HL-60 (cell line): Measurements from ENCODE around the gene AFAP1L2.

Source experiments
- DNase-seq, 2 experiments: peaks; one replicate each; pipeline ENCODE4 v3.0.0-alpha.2; 2010 to 2020; ENCODE audit warnings: low read depth in 1 of 2, low spot score in 1 of 2
- H3K27ac ChIP-seq: fragments of 250-450 bp; sonication (Bioruptor Pico); replicated peaks from 2 replicates; pipeline ENCODE4 v1.5.1; 2020; ENCODE audit warnings: mild to moderate bottlenecking, moderate library complexity
- H3K27me3 ChIP-seq: fragments of 250-450 bp; sonication (Bioruptor Pico); 2 replicates; pipeline ENCODE4 v1.5.1; 2021; ENCODE audit warnings: mild to moderate bottlenecking, moderate library complexity; ENCODE audit not compliant: insufficient read depth, poor library complexity, severe bottlenecking
- H3K4me3 ChIP-seq: replicated peaks from 2 replicates; pipeline ENCODE4 v1.5.1; 2011; ENCODE audit warnings: mild to moderate bottlenecking, control low read depth, low read length; ENCODE audit not compliant: insufficient read depth
- CTCF ChIP-seq: IDR thresholded peaks from one replicate; pipeline ENCODE4 v1.5.1; 2011; ENCODE audit warnings: low read length, control low read depth, inconsistent platforms; ENCODE audit not compliant: insufficient read depth
- GABPA ChIP-seq: IDR thresholded peaks from 2 replicates; pipeline ENCODE4 v1.6.1; 2012; ENCODE audit warnings: low read depth
- POLR2AphosphoS5 ChIP-seq: IDR thresholded peaks from 2 replicates; pipeline ENCODE4 v1.6.1; 2012; ENCODE audit warnings: low read depth
- REST ChIP-seq: IDR thresholded peaks from 2 replicates; pipeline ENCODE4 v1.6.1; 2012; ENCODE audit warnings: low read depth; ENCODE audit not compliant: insufficient replicate concordance
- SPI1 ChIP-seq: IDR thresholded peaks from 2 replicates; pipeline ENCODE4 v1.6.1; 2012; ENCODE audit warnings: low read depth, mild to moderate bottlenecking, borderline replicate concordance

The AFAP1L2 gene

GRCh38 chr10:114359953-114360345 lies 44.4 kb downstream of the AFAP1L2 start:
- no peak overlapping the region for H3K27ac ChIP-seq
- TF ChIP-seq CTCF (no peak), POLR2AphosphoS5 (no peak), SPI1 (no peak), GABPA (no peak), REST (no peak)
- H3K4me3 ChIP-seq = no peak overlapping the region
- peaks cover 2% of the 10 kb centered on the region for H3K27me3 ChIP-seq
- DNase-seq = no peak

GRCh38 chr10:114359041-114359952 lies 45.0 kb downstream of the AFAP1L2 start:
- no peak overlapping the region for H3K4me3 ChIP-seq
- DNase-seq = no peak
- TF ChIP-seq POLR2AphosphoS5 (no peak), SPI1 (no peak), REST (no peak), CTCF (no peak)
- H3K27me3 ChIP-seq = peaks cover 2% of the 10 kb centered on the region
- no peak overlapping the region for H3K27ac ChIP-seq

- no peak for TF ChIP-seq GABPA
- TF ChIP-seq REST = no peak
- no peak for TF ChIP-seq SPI1
- no peak for TF ChIP-seq CTCF
- TF ChIP-seq POLR2AphosphoS5 = no peak
- peaks cover 2% of the 10 kb centered on the region for H3K27me3 ChIP-seq
- H3K4me3 ChIP-seq = no peak overlapping the region
- H3K27ac ChIP-seq = no peak overlapping the region
- DNase-seq = no peak
These were observed 46.7 kb downstream of the AFAP1L2 start for GRCh38 chr10:114357515-114357996.
